Amygdala (tissue), 56 donors: ENCODE measurements around the gene PXN.

Experiments
- DNase-seq, 56 donors: peaks; one replicate each; lab custom pipeline; 2025; lab: John Stamatoyannopoulos, UW

PXN gene

GRCh38 chr12:120228041-120228290 lies 37.6 kb downstream of the PXN start:
- no peak for DNase-seq

GRCh38 chr12:120227233-120228040 lies 38.1 kb downstream of the PXN start:
- DNase-seq, result no peak

- no peak for DNase-seq
These were observed 39.5 kb downstream of the PXN start for GRCh38 chr12:120225852-120226640.

- no peak for DNase-seq
These were observed 40.4 kb downstream of the PXN start for GRCh38 chr12:120225200-120225558.

- peak in 20 of 56 donors; percentile 7 to 56 (median 32) for DNase-seq
These were observed 41.0 kb downstream of the PXN start for GRCh38 chr12:120224304-120225199.

- no peak for DNase-seq
These were observed 41.8 kb downstream of the PXN start for GRCh38 chr12:120223458-120224303.

- no peak for DNase-seq
These were observed 43.2 kb downstream of the PXN start for GRCh38 chr12:120222288-120222832.

- DNase-seq, result no peak
These were observed 44.0 kb downstream of the PXN start for GRCh38 chr12:120221576-120221900.

- peak in 2 of 56 donors; percentile 14 to 28 for DNase-seq
These were observed 44.5 kb downstream of the PXN start for GRCh38 chr12:120220838-120221575.

GRCh38 chr12:120218680-120219606 lies 46.6 kb downstream of the PXN start:
- no peak for DNase-seq

- DNase-seq, result no peak
These were observed 48.6 kb downstream of the PXN start for GRCh38 chr12:120216742-120217605.

GRCh38 chr12:120215766-120216735 lies 49.5 kb downstream of the PXN start:
- DNase-seq, result no peak

- DNase-seq, result no peak
These were observed 50.2 kb downstream of the PXN start for GRCh38 chr12:120215357-120215735.

- DNase-seq, result no peak
These were observed 50.7 kb downstream of the PXN start for GRCh38 chr12:120214626-120215356.

- no peak for DNase-seq
These were observed 51.8 kb downstream of the PXN start for GRCh38 chr12:120213758-120214157.
